ENCODE measurements around the gene SLC7A7. TPM values are rescaled to one million over a fixed set of nuclear protein-coding genes. Genes with fewer than 3 reads are reported as not detected.
A peak's percentile ranks its signal among the peaks of the same experiment; 100 is the strongest.

Gene SLC7A7
- total and polyA plus RNA-seq, 10 donors: 34.2 to 165 (median 85.8) TPM

GRCh38 chr14:22822016-22822570 lies 6.9 kb upstream of the SLC7A7 start:
- no peaks in the 10 kb centered on the region for H3K9me3 ChIP-seq
- no peak for TF ChIP-seq POLR2AphosphoS5 (IDR thresholded peaks at IDR 0.05)
- TF ChIP-seq CTCF (IDR thresholded peaks at IDR 0.05 in 8 of 11, conservative IDR thresholded peaks at IDR 0.05 in 3 of 11): no peak
- no peak for TF ChIP-seq POLR2A (IDR thresholded peaks at IDR 0.05)
- 56 to 70% (median 62%) methylated on average over 22 to 32 of the region's 32 CpGs for WGBS, 5 donors
- peaks cover 0 to 8% (median 0%) of the 10 kb centered on the region in 7 donors for H3K27me3 ChIP-seq (replicated peaks in 1 of 7)
- H3K4me3 ChIP-seq: peak overlapping the region in 7 of 8 donors; percentile 32 to 71 (median 44)
- peak overlapping the region; percentile 65 to 89 (median 81) for H3K27ac ChIP-seq
- intact Hi-C loops (cut with DNase I; ENCODE audit: low total_unique reads): loop anchor here (2.0 kb wide), 1 partner anchor 31 kb away; no protein-coding TSS in a partner anchor
- H3K4me1 ChIP-seq: peaks cover 25 to 80% (median 63%) of the 10 kb centered on the region in 6 donors
- no peaks in the 10 kb centered on the region for H3K36me3 ChIP-seq
- peak; percentile 82 for DNase-seq

- H3K9me3 ChIP-seq: no peaks in the 10 kb centered on the region
- no peak overlapping the region for H3K4me3 ChIP-seq
- intact Hi-C loops (cut with DNase I; ENCODE audit: low total_unique reads): loop anchor here (2.0 kb wide), 1 partner anchor 31 kb away; no protein-coding TSS in a partner anchor
- WGBS, 5 donors: 90 to 94% (median 93%) methylated on average over 23 to 24 of the region's 24 CpGs
- peaks cover 28 to 87% (median 69%) of the 10 kb centered on the region in 6 donors for H3K4me1 ChIP-seq
- peak overlapping the region in 5 of 8 donors; percentile 14 to 89 (median 82) for H3K27ac ChIP-seq
- peak; percentile 68 for DNase-seq
- peaks cover 0 to 8% (median 0%) of the 10 kb centered on the region in 7 donors for H3K27me3 ChIP-seq (replicated peaks in 1 of 7)
- TF ChIP-seq CTCF (IDR thresholded peaks at IDR 0.05 in 8 of 11, conservative IDR thresholded peaks at IDR 0.05 in 3 of 11): no peak
- TF ChIP-seq POLR2A (IDR thresholded peaks at IDR 0.05): no peak
- no peak for TF ChIP-seq POLR2AphosphoS5 (IDR thresholded peaks at IDR 0.05)
- no peaks in the 10 kb centered on the region for H3K36me3 ChIP-seq
These were observed 6.2 kb upstream of the SLC7A7 start for GRCh38 chr14:22821193-22822015.

- 81 to 100% (median 94%) methylated on average over 1 of the region's 1 CpG for WGBS, 5 donors
- H3K4me3 ChIP-seq: no peak overlapping the region
- H3K9me3 ChIP-seq: no peaks in the 10 kb centered on the region
- intact Hi-C loops (cut with DNase I; ENCODE audit: low total_unique reads): no loop called here
- no peaks in the 10 kb centered on the region for H3K36me3 ChIP-seq
- H3K27ac ChIP-seq: peak overlapping the region in 3 of 8 donors; percentile 88 to 92 (median 89)
- TF ChIP-seq POLR2AphosphoS5 (IDR thresholded peaks at IDR 0.05) (no peak), POLR2A (IDR thresholded peaks at IDR 0.05) (no peak), CTCF (IDR thresholded peaks at IDR 0.05 in 8 of 11, conservative IDR thresholded peaks at IDR 0.05 in 3 of 11) (no peak)
- DNase-seq: no peak
- H3K4me1 ChIP-seq: peaks cover 28 to 94% (median 75%) of the 10 kb centered on the region in 6 donors
- H3K27me3 ChIP-seq (replicated peaks in 1 of 7): peaks cover 0 to 8% (median 0%) of the 10 kb centered on the region in 7 donors
These were observed 5.5 kb upstream of the SLC7A7 start for GRCh38 chr14:22820731-22821130.

Data from spleen (tissue), 11 donors.